Measurements from ENCODE around the gene SANBR.
A peak's percentile ranks its signal among the peaks of the same experiment; 100 is the strongest.
"Not testable (repeated sequence)": the region's sequence is repeated elsewhere in the genome, so short reads cannot be mapped to it uniquely, and the experiment has no call there.

SANBR gene

DNA sequence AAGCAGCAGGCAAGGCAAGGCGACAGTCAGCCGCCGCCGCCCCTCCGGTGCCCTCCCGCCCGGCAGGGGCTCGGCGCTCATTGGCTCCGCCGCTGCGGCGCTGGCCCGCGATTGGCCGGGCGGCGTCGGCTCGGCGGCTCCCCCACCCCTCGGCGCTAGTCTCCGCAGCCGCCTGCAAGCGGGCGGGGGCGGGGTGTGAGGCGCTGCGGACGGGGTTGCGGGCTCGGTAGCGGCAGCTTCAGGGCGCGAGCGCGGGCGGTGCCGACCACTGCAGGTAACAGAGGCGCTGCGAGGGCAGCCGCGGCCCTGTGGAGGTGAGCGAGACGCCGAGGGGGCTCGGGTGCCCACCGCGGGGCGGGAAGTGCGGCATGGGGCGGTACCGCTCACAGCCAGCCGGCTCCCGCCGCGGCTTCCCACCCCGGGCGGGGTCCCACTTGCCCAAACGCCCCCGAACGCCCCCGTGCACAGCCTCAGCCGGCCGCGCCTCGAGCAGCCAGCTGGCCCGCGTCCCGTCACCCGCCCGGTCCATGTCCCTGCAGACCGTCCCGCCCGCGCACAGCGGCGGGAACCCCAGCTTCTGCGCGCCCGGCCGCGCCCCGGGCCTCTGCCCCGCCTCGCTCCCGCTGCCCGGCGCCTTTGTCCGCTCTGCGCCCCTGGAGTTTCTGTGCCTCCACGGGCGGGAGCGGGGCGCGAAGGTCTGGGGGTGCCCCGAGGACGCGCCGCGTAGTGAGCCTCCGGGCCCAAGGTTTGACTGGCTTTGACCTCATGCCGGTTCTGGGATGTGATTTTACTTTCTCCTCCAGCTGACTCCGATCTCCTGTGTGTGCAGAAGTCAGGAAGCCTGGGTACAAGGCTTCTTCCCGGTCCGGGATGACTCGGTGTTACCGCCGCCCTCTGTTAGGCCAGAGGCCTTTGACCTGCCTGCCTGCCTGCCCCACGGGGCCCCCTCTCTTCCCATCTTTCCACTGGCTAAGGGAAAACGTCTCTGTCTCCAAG lies at the start of gene SANBR:
Gene SANBR (plus strand): TSS at position 158 of the 996 bp plus-strand sequence. CDS start 4,480 bp downstream, outside the sequence.
- TF ChIP-seq POLR2A (IDR thresholded peaks at IDR 0.05; ENCODE audit: low read length) (peak; percentile 51), GATA1 (IDR thresholded peaks at IDR 0.05; ENCODE audit: low read depth, low read length) (no peak)
- DNase-seq = peak; percentile 91 to 95

DNA sequence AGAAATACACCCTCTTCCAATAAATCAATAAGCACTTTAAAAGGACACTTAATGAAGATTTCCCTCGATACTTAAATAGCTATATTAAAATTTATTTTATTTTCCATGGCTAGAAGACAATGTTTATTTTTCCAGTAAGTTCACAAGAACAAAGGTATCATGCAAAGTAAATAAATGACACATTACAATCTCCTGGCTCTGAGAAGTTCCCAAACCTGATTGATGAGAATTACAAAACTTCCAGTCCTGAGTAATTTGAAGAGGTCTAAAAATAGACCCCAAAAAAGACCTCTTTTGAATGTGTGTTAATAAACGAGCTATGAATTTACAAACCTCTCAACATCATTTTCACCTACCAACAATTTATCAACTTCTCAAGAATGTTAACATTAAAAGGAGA lies 49.7 kb upstream of the SANBR start:
- TF ChIP-seq POLR2A (IDR thresholded peaks at IDR 0.05; ENCODE audit: low read length) = no peak
- no peak for TF ChIP-seq GATA1 (IDR thresholded peaks at IDR 0.05; ENCODE audit: low read depth, low read length)
- no peak for DNase-seq

DNA sequence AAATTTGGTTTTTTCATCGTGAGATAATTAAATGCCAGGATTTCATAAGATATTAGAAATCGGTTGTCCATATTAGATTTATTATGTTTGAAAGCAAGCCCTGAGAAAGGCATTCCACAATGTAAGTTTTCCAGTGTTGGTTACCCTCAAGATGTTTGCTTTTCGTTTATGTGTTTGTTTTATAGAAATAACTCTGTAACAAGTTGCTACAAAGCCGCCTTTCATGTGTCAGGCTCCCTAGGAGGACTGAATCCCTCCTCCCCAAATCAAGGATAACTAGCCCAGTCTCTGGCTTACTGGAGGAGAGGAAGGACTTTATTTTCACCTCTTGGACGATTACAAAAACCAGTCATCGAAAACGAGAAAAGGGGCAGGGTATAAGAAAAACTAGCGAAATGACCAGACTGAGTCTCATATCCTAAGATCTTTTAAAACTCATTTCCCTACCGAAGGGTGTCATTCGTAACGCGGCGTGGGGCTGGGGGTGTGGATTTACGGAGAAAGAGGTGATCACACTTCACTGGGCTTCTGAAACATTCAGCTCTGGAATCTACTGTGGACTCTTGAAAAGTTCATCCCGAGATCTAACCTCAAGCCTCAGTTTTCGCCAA lies 49.2 kb upstream of the SANBR start:
- peak in 1 of 2 experiments; percentile 59 for DNase-seq
- no peak for TF ChIP-seq GATA1 (IDR thresholded peaks at IDR 0.05; ENCODE audit: low read depth, low read length)
- TF ChIP-seq POLR2A (IDR thresholded peaks at IDR 0.05; ENCODE audit: low read length) = no peak

DNA sequence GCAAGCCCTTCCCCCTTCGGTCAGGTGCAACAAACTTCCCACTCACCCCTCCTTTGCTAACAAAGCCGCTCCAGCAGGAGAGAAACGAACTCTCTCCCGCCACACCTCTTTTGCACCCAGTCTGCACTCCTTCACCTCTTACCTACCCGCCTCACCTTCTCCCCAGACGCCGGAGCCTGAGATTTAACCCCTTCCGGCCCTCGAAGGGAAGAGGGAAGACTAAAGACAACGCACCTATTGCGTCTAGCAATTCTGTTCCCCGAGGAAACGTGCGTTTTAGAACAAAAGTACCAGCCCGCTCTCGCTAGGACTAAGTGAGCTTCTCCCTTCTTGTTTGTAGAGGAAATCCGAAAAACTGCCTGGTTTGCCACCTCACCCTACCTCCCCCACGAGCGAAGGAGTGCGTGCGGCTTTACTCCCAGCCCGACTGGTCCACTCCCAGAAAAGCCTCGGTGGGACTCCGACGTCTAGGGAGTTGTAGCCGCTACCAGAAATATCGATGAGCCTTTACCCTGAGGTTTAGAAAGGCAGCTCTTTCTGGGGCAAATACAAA lies 48.6 kb upstream of the SANBR start:
- DNase-seq = peak; percentile 86 to 89
- TF ChIP-seq GATA1 (IDR thresholded peaks at IDR 0.05; ENCODE audit: low read depth, low read length) (no peak), POLR2A (IDR thresholded peaks at IDR 0.05; ENCODE audit: low read length) (no peak)

DNA sequence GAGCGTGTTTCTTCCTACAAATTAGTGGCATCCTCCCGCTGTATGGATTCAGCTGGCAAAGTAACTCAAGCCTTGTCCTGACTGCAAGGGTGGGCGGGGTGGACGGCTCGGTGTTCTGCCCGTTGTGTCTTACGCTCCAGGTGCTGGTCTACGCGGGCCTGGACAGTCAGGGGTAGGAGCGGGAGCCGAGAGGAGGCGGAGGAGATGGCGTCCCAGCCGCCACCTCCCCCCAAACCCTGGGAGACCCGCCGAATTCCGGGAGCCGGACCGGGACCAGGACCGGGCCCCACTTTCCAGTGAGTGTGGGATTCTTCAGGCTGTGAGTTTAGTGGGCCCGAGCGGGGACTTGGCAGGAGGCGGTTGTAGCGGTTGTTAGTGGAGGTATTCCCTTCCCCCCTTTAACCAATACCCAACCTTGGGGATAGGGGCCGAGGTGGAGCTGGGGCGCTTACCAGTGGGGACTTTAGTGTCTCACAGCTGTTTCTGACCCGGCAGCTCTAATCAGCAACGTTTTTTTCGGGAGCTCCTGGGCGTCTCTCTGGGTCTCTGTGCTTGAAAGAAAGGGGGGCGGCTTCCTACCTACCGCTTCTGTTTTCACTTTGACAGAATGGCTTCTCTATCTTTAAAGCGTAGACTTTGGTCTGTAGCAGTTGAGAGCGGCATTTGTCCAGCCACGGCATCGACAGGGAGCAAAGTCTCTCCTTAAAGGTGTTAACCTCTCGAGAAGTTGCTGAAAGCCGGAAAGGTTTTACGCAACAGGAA lies 47.9 kb upstream of the SANBR start, which contains the start of the genes PEX13 and PUS10:
Gene PEX13 (plus strand): TSS at position 165 of the 762 bp plus-strand sequence. CDS start 40 bp downstream, at position 205.
Gene PUS10 (minus strand): TSS at position 700 of the 762 bp plus-strand sequence. CDS start 6,365 bp downstream, outside the sequence.
- no peak for TF ChIP-seq GATA1 (IDR thresholded peaks at IDR 0.05; ENCODE audit: low read depth, low read length)
- TF ChIP-seq POLR2A (IDR thresholded peaks at IDR 0.05; ENCODE audit: low read length) = peak; percentile 78
- DNase-seq = peak; percentile 86 to 89

DNA sequence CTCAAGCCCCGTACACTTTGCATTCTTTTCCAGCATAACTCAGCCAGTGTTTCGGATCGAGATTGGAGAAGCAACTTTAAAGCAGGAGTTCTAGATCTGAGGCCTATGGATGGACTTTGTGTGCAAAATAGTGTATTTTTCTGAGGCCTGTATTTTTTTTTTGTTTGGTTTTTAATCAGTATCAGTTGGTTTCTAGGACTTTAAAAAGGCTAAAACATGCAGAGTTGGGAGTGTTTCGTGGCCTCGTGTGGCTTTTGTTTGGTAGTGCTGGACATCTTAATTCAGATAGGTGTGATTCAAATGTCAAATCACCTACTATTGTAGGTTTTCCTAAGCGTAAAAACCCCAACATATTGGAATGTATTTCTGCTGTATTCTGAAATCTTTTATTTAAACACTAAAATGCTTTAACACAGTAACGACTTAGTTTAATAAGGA lies 47.3 kb upstream of the SANBR start:
- TF ChIP-seq GATA1 (IDR thresholded peaks at IDR 0.05; ENCODE audit: low read depth, low read length) (no peak), POLR2A (IDR thresholded peaks at IDR 0.05; ENCODE audit: low read length) (no peak)

DNA sequence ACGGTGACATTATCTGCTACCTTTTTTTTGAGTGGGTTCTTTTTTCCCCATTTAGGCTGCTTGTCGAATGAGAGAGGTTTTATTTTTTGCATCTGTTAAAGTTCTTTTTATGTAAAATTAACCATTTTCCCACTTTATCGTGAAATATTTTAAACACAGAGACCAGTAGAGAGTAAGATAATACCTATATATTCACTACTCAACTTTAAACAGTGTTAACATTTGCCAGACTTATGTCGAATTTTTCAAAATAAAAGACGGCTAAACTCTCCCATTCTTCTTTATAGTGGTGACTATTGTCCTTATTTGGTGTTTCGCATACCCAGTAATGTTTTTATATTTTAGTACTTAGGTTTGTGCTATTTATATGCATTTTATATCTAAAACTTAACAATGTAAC lies 46.9 kb upstream of the SANBR start:
- TF ChIP-seq POLR2A (IDR thresholded peaks at IDR 0.05; ENCODE audit: low read length) (no peak), GATA1 (IDR thresholded peaks at IDR 0.05; ENCODE audit: low read depth, low read length) (no peak)
- DNase-seq = no peak

More for the DNA sequence above, 47.3 kb upstream of the SANBR start:
- peak in 1 of 2 experiments; percentile 50 for DNase-seq

DNA sequence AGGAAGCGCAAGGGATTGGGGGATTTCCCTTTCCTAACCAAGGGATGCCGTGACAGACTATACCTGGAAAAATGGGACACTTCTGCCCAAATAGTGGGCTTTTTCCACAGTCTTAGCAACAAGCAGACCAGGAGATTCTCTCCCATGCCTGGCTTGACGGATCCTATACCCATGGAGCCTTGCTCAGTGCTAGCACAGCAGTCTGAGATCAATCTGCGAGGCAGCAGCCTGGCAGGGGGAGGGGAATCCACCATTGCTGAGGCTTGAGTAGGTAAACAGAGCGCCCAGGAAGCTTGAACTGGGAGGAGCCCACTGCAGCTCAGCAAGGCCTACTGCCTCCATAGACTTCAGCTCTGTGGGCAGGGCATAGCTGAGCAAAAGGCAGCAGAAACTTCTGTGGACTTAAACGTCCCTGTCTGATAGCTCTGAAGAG lies 44.4 kb upstream of the SANBR start:
- TF ChIP-seq POLR2A (IDR thresholded peaks at IDR 0.05; ENCODE audit: low read length) (no peak), GATA1 (IDR thresholded peaks at IDR 0.05; ENCODE audit: low read depth, low read length) (no peak)
- DNase-seq = no peak

DNA sequence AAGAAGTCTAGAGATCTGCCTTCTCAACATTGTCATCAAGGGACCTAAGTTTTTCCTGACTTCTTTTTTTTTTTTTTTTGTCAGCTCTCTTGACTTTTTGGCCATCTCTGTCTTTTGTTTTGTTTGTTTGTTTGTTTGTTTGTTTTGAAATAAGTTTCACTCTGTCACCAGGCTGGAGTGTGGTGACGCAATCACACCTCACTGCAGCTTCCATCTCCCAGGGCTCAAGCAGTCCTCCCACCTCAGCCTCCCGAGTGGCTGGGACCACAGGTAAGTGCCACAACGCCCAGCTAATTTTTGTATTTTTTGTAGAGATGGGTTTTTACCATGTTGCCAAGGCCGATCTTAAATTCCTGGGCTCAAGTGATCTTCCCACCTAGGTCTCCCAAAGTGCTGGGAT lies 42.0 kb upstream of the SANBR start:
- no peak for TF ChIP-seq GATA1 (IDR thresholded peaks at IDR 0.05; ENCODE audit: low read depth, low read length)
- no peak for TF ChIP-seq POLR2A (IDR thresholded peaks at IDR 0.05; ENCODE audit: low read length)
- no peak for DNase-seq

DNA sequence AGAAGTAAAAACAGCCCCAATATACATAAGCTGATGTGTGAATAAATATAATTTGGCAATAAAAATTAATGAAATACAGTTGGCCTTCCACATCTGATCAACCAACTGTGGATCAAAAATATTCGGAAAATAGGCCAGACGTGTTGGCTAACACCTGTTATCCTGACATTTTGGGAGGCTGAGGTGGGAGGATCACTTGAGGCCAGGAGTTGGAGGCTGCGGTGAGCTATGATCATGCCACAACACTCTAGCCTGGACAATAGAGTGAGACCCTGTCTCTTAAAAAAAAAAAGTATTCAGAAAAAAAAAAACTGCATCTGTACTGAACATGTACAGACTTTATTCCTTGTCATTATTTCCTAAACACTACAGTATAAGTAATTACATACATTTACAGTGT lies 36.1 kb upstream of the SANBR start:
- TF ChIP-seq POLR2A (IDR thresholded peaks at IDR 0.05; ENCODE audit: low read length) (no peak), GATA1 (IDR thresholded peaks at IDR 0.05; ENCODE audit: low read depth, low read length) (no peak)
- DNase-seq = no peak

DNA sequence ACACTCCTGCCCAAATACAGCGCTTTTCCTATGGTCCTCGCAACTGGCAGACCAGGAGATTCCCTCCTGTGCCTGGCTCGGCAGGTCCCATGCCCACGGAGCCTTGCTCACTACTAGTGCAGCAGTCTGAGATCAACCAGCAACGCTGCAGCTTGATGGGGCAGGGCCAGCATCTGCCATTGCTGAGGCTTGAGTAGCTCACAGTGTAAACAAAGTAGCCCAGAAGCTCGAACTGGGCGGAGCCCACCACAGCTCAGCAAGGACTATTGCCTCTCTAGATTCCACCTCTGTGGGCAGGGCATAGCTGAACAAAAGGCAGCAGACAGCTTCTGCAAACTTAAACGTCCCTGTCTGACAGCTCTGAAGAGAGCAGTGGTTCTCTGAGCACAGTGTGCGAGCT lies 31.1 kb upstream of the SANBR start:
- not testable (repeated sequence) for DNase-seq

DNA sequence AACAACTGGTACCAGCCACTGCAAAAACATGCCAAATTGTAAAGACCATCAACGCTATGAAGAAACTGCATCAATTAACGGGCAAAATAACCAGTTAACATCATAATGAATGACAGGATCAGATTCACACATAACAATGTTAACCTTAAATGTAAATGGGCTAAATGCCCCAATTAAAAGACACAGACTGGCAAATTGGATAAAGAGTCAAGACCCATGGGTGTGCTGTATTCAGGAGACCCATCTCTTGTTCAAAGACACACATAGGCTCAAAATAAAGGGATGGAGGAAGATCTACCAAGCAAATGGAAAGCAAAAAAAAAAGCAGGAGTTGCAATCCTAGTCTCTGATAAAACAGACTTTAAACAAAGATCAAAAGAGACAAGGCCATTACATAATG lies 29.0 kb upstream of the SANBR start:
- DNase-seq = not testable (repeated sequence)

DNA sequence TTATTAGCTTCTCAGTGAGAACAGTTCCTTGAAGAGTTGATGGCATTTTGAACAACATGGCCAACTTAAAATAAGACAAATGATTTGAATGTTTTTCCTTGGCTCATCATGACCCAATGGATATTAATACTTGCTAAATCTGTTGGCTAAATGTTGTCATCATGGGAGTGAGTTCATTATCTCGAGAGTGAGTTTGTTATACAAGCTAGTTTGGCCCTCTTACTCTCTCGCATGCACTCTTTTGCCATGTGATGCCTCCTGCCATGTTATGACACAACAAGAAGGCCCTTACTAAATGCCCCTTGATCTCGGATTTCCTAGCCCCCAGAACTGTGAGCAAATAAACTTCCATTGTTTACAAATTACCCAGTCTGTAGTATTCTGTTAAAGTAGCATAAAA lies 22.9 kb upstream of the SANBR start:
- TF ChIP-seq POLR2A (IDR thresholded peaks at IDR 0.05; ENCODE audit: low read length) (no peak), GATA1 (IDR thresholded peaks at IDR 0.05; ENCODE audit: low read depth, low read length) (no peak)
- no peak for DNase-seq
